ENCODE results near the gene SMOC2. TPM values are rescaled to one million over a fixed set of nuclear protein-coding genes. Genes with fewer than 3 reads are reported as not detected.

Gene SMOC2
- polyA plus RNA-seq, 3 donors = not detected

DNA sequence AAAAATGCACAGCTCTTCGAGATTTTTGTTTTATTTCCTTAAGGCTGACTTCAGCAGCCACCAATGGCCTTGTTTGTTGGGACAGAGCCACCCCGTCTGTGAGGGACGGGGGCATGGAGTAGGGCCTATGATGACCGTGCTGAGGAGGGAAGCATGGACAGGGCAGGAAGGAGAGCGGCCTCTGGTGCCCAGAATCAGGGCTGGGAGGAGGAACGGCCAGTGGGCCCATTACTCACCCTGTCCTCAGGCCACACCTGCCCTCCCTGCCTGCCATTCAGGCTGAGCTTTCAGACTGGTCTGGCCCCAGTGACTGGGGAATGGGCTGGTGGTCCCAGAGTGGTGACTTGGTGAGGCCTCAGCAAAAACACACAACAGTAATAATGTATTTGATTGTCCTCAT, 104.4 kb downstream of the SMOC2 start:
- Histone ChIP-seq H3K4me2 (replicated peaks; ENCODE audit: extremely low read depth, low read length, poor library complexity, severe bottlenecking) (no peak overlapping the region), H3K27me3 (ENCODE audit: control insufficient read depth in 2 of 2, insufficient read depth in 2 of 2, low read length in 2 of 2) (no peaks in the 10 kb centered on the region), H3K36me3 (replicated peaks in 1 of 2; ENCODE audit: control insufficient read depth in 1 of 2, insufficient read depth in 2 of 2, low read length in 2 of 2) (no peaks in the 10 kb centered on the region), H3K4me1 (ENCODE audit: control insufficient read depth in 1 of 2, insufficient read depth in 2 of 2, low read length in 2 of 2) (no peaks in the 10 kb centered on the region), H4K20me1 (ENCODE audit: insufficient read depth, low read length) (no peaks in the 10 kb centered on the region), H3K79me2 (ENCODE audit: insufficient read depth, low read length) (no peaks in the 10 kb centered on the region), H3K27ac (ENCODE audit: low read depth in 1 of 2, low read length in 2 of 2) (no peak overlapping the region), H3K4me3 (replicated peaks in 1 of 3; ENCODE audit: low read depth in 2 of 3, low read length in 3 of 3) (no peak overlapping the region), H2AFZ (ENCODE audit: insufficient read depth, low read depth, low read length, poor library complexity, severe bottlenecking) (no peak overlapping the region), H3K9ac (ENCODE audit: insufficient read depth, low read length, poor library complexity, severe bottlenecking) (no peak overlapping the region), H3K9me3 (replicated peaks in 1 of 2; ENCODE audit: control insufficient read depth in 1 of 2, insufficient read depth in 1 of 2, low read length in 2 of 2) (peaks cover 0 to under 1% of the 10 kb centered on the region in 2 donors)
- Mint-ChIP-seq H3K27ac (no peak overlapping the region), H3K4me3 (no peak overlapping the region), H3K4me1 (no peaks in the 10 kb centered on the region), H3K27me3 (ENCODE audit: low read depth in 3 of 3) (peaks cover 0 to 3% (median 2%) of the 10 kb centered on the region in 3 donors), H3K9me3 (peaks cover 0 to 2% (median 0%) of the 10 kb centered on the region in 7 donors), H3K36me3 (no peaks in the 10 kb centered on the region)
- intact Hi-C loops (cut with micrococcal nuclease) = no loop called here
- DNase-seq = no peak
- 87% methylated on average over 4 of the region's 6 CpGs for WGBS (ENCODE audit: insufficient coverage)
- TF ChIP-seq, protein P1, sequence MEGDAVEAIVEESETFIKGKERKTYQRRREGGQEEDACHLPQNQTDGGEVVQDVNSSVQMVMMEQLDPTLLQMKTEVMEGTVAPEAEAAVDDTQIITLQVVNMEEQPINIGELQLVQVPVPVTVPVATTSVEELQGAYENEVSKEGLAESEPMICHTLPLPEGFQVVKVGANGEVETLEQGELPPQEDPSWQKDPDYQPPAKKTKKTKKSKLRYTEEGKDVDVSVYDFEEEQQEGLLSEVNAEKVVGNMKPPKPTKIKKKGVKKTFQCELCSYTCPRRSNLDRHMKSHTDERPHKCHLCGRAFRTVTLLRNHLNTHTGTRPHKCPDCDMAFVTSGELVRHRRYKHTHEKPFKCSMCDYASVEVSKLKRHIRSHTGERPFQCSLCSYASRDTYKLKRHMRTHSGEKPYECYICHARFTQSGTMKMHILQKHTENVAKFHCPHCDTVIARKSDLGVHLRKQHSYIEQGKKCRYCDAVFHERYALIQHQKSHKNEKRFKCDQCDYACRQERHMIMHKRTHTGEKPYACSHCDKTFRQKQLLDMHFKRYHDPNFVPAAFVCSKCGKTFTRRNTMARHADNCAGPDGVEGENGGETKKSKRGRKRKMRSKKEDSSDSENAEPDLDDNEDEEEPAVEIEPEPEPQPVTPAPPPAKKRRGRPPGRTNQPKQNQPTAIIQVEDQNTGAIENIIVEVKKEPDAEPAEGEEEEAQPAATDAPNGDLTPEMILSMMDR (IDR thresholded peaks at IDR 0.05) = no peak

DNA sequence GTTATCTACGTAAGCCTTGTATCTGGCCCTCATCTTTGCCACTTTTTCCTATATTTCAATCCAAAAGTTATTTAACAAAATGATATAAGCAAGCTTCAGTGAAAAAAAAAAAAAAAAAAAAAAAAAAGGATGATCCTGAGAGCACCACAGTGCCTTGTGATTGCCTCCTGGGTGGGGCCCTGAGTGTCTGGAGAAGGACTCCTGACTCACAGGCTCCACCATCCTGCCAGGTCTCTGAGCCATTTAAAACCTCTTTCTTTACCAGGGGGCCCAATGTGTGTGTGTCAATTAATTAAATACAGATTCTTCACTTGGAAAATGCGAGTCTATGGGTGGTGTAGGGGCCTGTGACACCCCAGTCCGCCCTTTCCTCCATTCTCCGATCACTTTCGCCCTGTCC, 105.2 kb downstream of the SMOC2 start:
- Histone ChIP-seq H3K27ac (ENCODE audit: low read depth in 1 of 2, low read length in 2 of 2) (no peak overlapping the region), H3K4me2 (replicated peaks; ENCODE audit: extremely low read depth, low read length, poor library complexity, severe bottlenecking) (no peak overlapping the region), H2AFZ (ENCODE audit: insufficient read depth, low read depth, low read length, poor library complexity, severe bottlenecking) (no peak overlapping the region), H4K20me1 (ENCODE audit: insufficient read depth, low read length) (no peaks in the 10 kb centered on the region), H3K9me3 (replicated peaks in 1 of 2; ENCODE audit: control insufficient read depth in 1 of 2, insufficient read depth in 1 of 2, low read length in 2 of 2) (peaks cover 0 to 5% of the 10 kb centered on the region in 2 donors), H3K9ac (ENCODE audit: insufficient read depth, low read length, poor library complexity, severe bottlenecking) (no peak overlapping the region), H3K4me1 (ENCODE audit: control insufficient read depth in 1 of 2, insufficient read depth in 2 of 2, low read length in 2 of 2) (no peaks in the 10 kb centered on the region), H3K79me2 (ENCODE audit: insufficient read depth, low read length) (no peaks in the 10 kb centered on the region), H3K27me3 (ENCODE audit: control insufficient read depth in 2 of 2, insufficient read depth in 2 of 2, low read length in 2 of 2) (no peaks in the 10 kb centered on the region), H3K4me3 (replicated peaks in 1 of 3; ENCODE audit: low read depth in 2 of 3, low read length in 3 of 3) (no peak overlapping the region), H3K36me3 (replicated peaks in 1 of 2; ENCODE audit: control insufficient read depth in 1 of 2, insufficient read depth in 2 of 2, low read length in 2 of 2) (no peaks in the 10 kb centered on the region)
- no CpG with 5 or more reads among the region's 5 CpGs for WGBS (ENCODE audit: insufficient coverage)
- intact Hi-C loops (cut with micrococcal nuclease) = no loop called here
- Mint-ChIP-seq H3K27ac (no peak overlapping the region), H3K4me1 (no peaks in the 10 kb centered on the region), H3K4me3 (no peak overlapping the region), H3K27me3 (ENCODE audit: low read depth in 3 of 3) (peaks cover 0 to 3% (median 2%) of the 10 kb centered on the region in 3 donors), H3K9me3 (peaks cover 0 to 3% (median 0%) of the 10 kb centered on the region in 7 donors), H3K36me3 (no peaks in the 10 kb centered on the region)
- no peak for DNase-seq
- TF ChIP-seq, protein P1 (IDR thresholded peaks at IDR 0.05) = no peak

All from CD14-positive monocyte (primary cell).